Activated gamma-delta T cell treated with anti-CD3 and anti-CD28 coated beads, Interleukin-2, amount 50 U/mL, for 16 hours (primary cell): Measurements from ENCODE around the gene TNFRSF19.
"Not testable (repeated sequence)": the region's sequence is repeated elsewhere in the genome, so short reads cannot be mapped to it uniquely, and the experiment has no call there.

Experiments
- DNase-seq: peaks from one replicate; pipeline ENCODE4 v3.0.0-alpha.2; 2020; ENCODE audit warnings: low read depth

The TNFRSF19 gene

DNA sequence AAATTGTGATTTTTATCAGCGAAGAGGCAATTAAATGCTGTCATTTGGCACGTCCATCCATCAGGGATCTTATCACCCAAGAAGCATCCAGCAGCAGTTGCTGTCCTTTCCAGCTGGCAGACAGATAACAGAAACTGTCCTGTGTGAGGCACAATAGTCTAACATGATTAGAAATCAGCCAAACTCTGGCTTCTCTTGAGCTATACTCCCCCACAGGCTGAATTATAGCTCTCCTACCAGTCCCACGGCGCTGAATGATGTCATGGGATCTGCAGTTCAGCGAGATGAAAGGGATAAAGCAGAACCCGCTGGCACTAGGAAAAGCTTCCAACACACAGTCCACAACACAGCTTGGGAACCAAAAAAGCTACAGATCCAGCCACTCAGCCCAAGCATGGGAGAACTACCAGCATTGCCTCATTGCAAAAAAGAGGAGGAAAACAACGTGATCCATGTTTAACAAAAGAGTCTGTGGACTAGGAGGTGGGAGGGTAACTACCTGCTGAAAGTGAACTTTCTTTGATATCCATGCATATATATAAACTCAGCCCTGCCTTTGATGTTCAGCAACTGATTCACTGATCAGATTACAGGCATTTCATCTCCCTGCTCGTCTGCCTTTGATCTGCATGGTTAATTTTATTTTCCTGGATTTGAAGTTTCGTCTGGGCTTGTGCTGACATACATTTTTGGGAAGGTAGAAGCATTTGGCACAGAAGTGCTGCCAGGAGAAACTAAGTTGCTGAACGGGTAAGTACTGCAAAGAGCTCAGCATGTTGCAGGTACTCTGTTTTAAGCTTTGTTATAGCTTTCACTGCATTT lies at the start of gene TNFRSF19:
Gene TNFRSF19, plus strand, starts transcription at position 314 of the 822 bp plus-strand sequence. CDS start 19,772 bp downstream, outside the sequence.
- no peak for DNase-seq

- not testable (repeated sequence) for DNase-seq
Observed at GRCh38 chr13:23529926-23530325, 40.3 kb upstream of the TNFRSF19 start.

DNA sequence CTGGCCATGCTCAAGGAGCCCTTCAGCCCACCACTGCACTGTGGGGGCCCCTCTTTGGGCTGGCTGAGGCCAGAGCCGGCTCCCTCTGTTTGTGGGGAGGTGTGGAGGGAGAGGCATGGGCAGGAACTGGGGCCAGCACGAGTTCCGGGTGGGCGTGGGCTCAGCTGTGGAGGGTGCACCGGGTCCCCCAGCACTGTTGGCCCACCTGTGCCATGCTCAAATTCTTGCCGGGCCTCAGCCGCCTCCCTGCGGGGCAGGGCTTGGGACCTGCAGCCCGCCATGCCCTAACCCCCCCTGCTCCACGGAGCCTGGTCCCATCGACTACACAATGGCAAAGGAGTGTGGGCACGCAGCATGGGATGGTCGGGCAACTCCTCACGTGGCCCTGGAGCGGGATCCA lies 38.8 kb upstream of the TNFRSF19 start:
- no peak for DNase-seq

- DNase-seq: no peak
Observed at GRCh38 chr13:23534090-23534489, 36.1 kb upstream of the TNFRSF19 start.

- DNase-seq: no peak
Observed at GRCh38 chr13:23541221-23541824, 28.9 kb upstream of the TNFRSF19 start.

GRCh38 chr13:23544668-23545067 lies 25.5 kb upstream of the TNFRSF19 start:
- no peak for DNase-seq

DNA sequence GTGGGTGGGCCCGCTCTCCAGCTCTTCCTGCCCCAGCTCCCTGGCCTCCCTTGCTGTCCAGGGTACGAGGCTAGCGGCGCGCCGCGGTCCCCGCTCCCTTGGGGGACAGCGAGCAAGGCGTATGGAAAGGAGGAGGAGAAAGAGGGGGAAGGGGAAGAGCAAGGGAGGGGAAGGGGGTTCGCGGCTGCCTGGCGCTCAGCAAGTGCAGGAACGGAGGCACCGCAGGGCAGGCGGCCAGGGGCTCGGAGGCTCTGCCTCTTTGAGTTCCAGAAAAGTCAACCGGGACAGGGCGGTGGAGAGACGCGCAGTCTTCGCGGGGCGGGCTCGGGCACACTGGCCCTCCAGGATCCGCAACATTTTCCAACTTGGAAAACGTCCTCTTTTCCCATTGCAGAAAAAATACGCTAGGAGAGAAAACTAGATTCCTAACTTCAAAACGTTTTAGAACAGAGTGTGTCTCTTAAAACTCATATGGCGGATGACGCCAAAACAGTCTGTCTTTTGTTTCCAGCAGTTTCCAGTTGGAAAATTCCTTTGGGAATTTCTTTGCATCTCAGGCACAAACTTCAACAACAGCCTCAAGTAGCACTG lies 23.1 kb upstream of the TNFRSF19 start:
- DNase-seq: no peak

GRCh38 chr13:23549724-23550123 lies 20.5 kb upstream of the TNFRSF19 start:
- DNase-seq: no peak

DNA sequence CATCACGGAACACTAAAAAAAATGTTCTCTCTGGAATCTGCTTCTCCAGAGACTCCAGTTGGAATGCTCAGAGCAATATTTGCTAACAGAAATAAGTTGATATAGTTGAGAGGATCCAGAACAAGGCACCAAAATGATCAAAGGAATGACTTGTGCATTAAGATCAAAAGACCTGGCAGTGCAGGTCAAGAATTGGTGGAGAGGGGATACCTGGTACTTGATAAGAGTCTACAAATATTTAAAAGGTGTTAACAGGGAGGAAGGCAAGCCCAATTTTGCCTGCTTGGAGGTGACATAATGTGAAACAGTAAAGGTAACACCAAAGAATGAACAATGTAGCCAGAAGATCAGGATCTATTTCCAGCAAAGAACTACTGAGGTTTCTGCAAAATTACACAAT lies 20.0 kb upstream of the TNFRSF19 start:
- no peak for DNase-seq

DNA sequence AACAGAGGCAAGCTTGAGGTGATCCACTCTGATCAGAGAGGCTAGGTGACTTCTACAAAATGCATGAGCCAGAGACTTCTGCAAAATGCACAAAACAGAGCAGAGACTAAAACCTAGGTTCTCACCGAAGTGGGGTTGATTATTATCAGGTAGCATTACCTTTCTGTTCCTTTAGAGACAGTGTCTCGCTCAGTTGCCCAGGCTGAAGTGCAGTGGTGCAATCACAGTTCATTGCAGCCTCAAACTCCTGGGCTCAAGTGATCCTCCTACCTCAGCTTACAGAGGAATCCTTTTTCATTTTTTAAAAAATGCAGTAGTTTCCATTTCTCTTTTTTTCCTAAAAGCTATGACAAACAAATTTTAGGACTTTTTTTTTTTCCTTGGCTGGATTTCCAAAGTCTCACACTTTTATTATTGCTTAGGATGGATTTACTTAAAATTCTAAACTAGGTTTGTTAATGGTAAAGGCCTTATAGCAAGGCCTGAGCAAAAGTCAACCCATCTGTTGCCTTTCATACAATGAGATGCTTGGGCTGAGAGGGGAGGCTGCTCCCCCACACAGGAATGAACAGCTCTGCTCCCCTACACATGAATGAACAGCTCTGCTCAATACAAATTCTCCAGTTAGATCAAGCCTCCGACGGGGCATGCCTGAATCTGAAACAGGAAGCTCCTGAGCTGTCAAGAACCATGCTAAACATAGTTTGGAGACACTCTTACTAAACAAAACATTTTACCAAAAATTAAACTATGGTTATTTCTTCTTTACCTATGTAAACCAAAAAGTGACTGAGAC lies 18.8 kb upstream of the TNFRSF19 start:
- no peak for DNase-seq

- DNase-seq: no peak
Observed at GRCh38 chr13:23552171-23552570, 18.0 kb upstream of the TNFRSF19 start.

- no peak for DNase-seq
Observed at GRCh38 chr13:23552661-23553060, 17.6 kb upstream of the TNFRSF19 start.

- no peak for DNase-seq
Observed at GRCh38 chr13:23554000-23554399, 16.2 kb upstream of the TNFRSF19 start.

- DNase-seq: no peak
Observed at GRCh38 chr13:23557043-23557442, 13.2 kb upstream of the TNFRSF19 start.

GRCh38 chr13:23557733-23558132 lies 12.5 kb upstream of the TNFRSF19 start:
- DNase-seq: no peak

DNA sequence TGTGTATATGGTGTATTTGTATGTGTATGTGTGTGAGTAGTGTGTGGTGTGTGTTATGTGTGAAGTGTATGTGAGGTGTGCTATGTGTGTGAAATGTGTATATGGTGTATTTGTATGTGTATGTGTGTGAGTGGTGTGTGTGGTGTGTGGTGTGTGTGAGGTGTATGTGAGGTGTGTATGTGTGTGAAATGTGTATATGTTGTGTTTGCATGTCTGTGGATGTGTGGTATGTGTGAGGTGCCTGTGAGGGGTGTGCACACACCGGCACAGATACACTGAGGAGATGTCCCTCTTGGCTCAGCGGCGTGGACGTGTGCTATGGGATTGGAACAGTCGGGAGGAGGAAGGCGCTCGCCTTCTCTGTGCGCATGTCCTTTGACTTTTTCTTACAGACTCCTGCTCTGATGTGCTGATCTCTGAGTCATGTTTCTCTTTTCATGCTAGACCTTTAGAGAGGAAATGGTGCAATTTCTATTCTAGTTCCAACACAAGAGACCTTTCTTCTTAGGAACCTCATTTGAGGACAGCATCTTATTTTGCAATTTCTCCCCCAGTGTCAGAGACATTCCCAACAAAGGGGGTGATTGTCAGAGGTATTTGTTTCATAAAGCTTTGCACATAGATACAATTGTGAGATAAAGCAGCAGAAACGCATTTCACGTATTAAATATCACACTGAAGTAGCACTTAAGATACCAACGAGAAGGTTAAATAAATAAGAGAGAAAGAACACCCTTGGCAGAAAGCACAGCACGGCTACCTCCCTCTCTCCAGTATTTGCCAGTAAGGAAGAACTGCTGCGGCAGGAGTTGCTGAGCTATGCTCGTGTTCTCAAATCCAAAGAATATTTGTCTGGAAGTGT lies 11.3 kb upstream of the TNFRSF19 start:
- no peak for DNase-seq

GRCh38 chr13:23560571-23561089 lies 9.6 kb upstream of the TNFRSF19 start:
- no peak for DNase-seq

GRCh38 chr13:23561261-23561660 lies 9.0 kb upstream of the TNFRSF19 start:
- DNase-seq: no peak

DNA sequence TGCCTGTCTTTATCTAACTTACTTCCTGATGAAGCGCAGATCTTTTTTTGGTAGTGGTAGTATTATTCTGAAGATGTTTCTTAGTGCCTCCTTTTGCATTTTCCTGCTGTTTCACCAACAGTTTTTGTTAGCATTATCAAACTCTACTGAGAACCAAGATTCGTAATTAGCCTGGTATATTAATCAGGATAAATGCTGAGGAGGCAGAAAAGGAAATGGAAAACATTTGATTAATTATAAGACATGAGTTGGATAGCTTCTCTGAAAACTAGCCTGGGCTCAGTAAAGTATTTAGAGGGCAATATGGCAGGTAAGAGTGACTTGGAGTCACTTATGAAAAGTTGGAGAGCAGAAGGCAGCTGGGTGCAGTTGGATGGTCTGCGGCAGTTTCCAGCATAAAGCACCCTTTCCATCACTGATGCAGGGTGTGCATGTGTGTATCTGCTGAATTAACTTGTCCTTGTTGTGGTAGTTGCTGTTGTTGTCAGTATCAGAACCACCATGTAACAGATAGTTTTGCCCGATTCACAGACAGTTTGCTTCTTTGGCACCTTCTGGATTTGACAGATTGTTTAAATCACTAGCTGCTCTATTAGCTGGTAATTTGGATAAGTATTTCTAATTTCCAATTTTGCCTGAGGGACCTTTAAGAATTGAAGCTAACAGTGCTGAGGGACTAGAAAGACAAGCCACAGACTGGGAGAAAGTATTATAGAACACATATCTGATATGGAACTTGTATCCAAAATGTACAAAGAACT lies 6.9 kb upstream of the TNFRSF19 start:
- DNase-seq: no peak

GRCh38 chr13:23567906-23568460 lies 2.2 kb upstream of the TNFRSF19 start:
- DNase-seq: no peak
